ENCODE measurements around the gene PAXX. TPM values are rescaled to one million over a fixed set of nuclear protein-coding genes. Genes with fewer than 3 reads are reported as not detected.

The PAXX gene
- total RNA-seq, 1 donor from 2014 or later, result 45.1 TPM

DNA sequence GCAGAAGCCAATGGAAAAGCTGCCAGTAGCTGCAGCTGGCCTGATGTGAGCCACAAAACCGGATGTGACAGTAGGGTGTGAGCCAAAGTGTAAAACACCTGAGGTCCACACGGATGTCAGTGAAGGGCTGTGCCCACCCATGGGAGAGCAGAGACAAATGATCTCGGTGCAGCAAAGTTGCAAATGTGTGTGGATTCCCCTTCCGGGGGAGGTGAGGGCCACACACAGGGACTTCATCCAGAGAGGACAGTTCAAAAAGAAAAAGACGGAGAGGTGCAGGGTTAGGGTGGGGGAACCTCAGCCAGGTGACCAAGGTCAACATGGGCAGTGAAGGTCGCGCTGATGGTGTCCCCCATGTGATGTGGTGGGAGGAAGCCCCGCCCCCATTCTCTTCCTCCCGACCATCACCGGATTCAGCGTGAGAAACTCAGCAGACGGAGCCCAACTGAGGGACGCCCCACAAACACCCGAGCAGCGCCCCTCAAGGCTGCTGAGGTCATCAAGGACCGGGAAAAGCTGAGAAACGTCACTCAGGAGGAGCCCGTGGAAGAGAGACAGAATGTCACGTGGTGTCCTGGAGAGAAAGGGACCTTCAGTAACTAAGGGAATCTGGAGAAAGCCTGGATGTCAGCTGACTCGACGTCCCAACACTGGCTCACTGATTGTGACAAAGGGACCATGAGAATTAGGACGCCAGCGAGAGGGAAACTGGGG, 26.3 kb upstream of the PAXX start:
- intact Hi-C loops (cut with DNase I), result no loop called here
- H3K36me3 ChIP-seq, result no peaks in the 10 kb centered on the region
- H3K4me1 ChIP-seq, result peaks cover 8% of the 10 kb centered on the region
- TF ChIP-seq, protein P1, sequence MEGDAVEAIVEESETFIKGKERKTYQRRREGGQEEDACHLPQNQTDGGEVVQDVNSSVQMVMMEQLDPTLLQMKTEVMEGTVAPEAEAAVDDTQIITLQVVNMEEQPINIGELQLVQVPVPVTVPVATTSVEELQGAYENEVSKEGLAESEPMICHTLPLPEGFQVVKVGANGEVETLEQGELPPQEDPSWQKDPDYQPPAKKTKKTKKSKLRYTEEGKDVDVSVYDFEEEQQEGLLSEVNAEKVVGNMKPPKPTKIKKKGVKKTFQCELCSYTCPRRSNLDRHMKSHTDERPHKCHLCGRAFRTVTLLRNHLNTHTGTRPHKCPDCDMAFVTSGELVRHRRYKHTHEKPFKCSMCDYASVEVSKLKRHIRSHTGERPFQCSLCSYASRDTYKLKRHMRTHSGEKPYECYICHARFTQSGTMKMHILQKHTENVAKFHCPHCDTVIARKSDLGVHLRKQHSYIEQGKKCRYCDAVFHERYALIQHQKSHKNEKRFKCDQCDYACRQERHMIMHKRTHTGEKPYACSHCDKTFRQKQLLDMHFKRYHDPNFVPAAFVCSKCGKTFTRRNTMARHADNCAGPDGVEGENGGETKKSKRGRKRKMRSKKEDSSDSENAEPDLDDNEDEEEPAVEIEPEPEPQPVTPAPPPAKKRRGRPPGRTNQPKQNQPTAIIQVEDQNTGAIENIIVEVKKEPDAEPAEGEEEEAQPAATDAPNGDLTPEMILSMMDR (IDR thresholded peaks at IDR 0.05), result no peak
- no peak overlapping the region for H3K4me3 ChIP-seq
- DNase-seq (no peak), ATAC-seq (peak in 1 of 2 donors; percentile 5)
- no peaks in the 10 kb centered on the region for H3K27me3 ChIP-seq (ENCODE audit: low read depth)
- H3K9me3 ChIP-seq, result no peaks in the 10 kb centered on the region
- no peak overlapping the region for H3K27ac ChIP-seq

DNA sequence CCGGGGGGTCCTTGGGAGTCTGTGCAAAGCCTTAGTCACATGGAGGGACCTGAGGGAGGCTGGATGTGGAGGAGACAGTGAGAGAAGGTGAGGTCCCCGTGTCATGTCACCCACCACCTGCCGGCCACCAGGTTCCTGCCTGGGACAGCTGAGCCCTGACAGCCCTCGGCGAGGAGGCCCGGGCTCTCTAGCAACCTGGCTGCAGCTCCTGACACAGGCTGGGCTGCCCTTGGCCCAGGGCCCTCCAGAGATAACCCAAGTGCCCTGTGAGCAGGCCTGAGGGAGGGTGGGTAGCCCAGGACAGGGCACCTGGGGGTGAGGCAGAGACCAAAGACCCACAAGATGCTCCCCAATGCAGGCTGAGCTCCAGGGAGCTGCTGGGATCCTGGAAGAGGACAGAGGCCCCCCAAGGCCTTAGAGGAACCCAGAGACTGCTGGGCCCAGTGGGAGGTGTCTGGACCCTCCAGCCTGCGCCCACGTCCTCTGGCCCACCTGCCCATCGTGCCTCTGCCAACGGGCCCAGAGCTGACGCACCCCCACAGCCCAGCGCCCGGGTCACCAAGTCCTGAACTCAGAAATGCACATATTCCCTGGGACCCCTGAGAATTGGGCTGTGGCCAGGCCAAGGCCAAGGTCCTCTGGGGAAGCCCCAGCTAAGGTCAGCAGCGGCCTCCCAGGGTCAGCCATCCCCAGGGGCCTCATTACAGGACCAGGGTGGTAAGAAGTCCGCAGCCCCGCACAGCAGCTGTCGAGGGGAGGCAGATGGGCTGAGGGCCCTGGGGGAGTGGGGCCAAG, 23.7 kb upstream of the PAXX start:
- TF ChIP-seq, protein P1 (IDR thresholded peaks at IDR 0.05), result no peak
- H3K27me3 ChIP-seq (ENCODE audit: low read depth), result no peaks in the 10 kb centered on the region
- intact Hi-C loops (cut with DNase I), result no loop called here

GRCh38 chr9:136969150-136969549, 23.1 kb upstream of the PAXX start:
- ATAC-seq, result peak in 1 of 2 donors; percentile 14
- DNase-seq, result no peak
- Histone ChIP-seq H3K27me3 (ENCODE audit: low read depth) (no peaks in the 10 kb centered on the region), H3K4me3 (no peak overlapping the region), H3K27ac (no peak overlapping the region), H3K4me1 (peaks cover 12% of the 10 kb centered on the region), H3K9me3 (no peaks in the 10 kb centered on the region), H3K36me3 (no peaks in the 10 kb centered on the region)
- TF ChIP-seq, protein P1 (IDR thresholded peaks at IDR 0.05), result no peak
- intact Hi-C loops (cut with DNase I), result no loop called here

More for the DNA sequence above, 23.7 kb upstream of the PAXX start:
- H3K36me3 ChIP-seq, result no peaks in the 10 kb centered on the region
- no peak overlapping the region for H3K4me3 ChIP-seq
- ATAC-seq (no peak), DNase-seq (no peak)
- H3K4me1 ChIP-seq, result peaks cover 8% of the 10 kb centered on the region
- no peaks in the 10 kb centered on the region for H3K9me3 ChIP-seq
- no peak overlapping the region for H3K27ac ChIP-seq

GRCh38 chr9:136969774-136970173, 22.4 kb upstream of the PAXX start:
- no peak overlapping the region for H3K4me3 ChIP-seq
- no peaks in the 10 kb centered on the region for H3K27me3 ChIP-seq (ENCODE audit: low read depth)
- no peaks in the 10 kb centered on the region for H3K36me3 ChIP-seq
- DNase-seq, result no peak
- no peaks in the 10 kb centered on the region for H3K9me3 ChIP-seq
- no peak overlapping the region for H3K27ac ChIP-seq
- no peak for ATAC-seq
- TF ChIP-seq, protein P1 (IDR thresholded peaks at IDR 0.05), result no peak
- intact Hi-C loops (cut with DNase I), result no loop called here
- peaks cover 18% of the 10 kb centered on the region for H3K4me1 ChIP-seq

GRCh38 chr9:136970361-136970760, 21.9 kb upstream of the PAXX start:
- TF ChIP-seq, protein P1 (IDR thresholded peaks at IDR 0.05), result no peak
- no peaks in the 10 kb centered on the region for H3K27me3 ChIP-seq (ENCODE audit: low read depth)
- no peak for DNase-seq

More at GRCh38 chr9:136970361-136970760, 21.9 kb upstream of the PAXX start:
- Histone ChIP-seq H3K4me1 (peaks cover 24% of the 10 kb centered on the region), H3K4me3 (no peak overlapping the region), H3K9me3 (no peaks in the 10 kb centered on the region), H3K36me3 (no peaks in the 10 kb centered on the region), H3K27ac (no peak overlapping the region)
- no peak for ATAC-seq
- intact Hi-C loops (cut with DNase I), result no loop called here

All from lower lobe of right lung (tissue), 2 donors.